Right lobe of liver (tissue), 6 donors: Measurements from ENCODE around the gene PARVG. TPM values are rescaled to one million over a fixed set of nuclear protein-coding genes. Genes with fewer than 3 reads are reported as not detected.

ENCODE experiments used
- ATAC-seq, 4 donors: fragments of 200-7000 bp; cut with Tn5 transposase; one replicate each; pipeline ENCODE4 v1.9.1; 2020; ENCODE audit warnings: mild to moderate bottlenecking in 4 of 4, moderate library complexity in 4 of 4
- DNase-seq, 3 donors: peaks; one replicate each; pipeline ENCODE4 v3.0.0-alpha.2; 2020
- H3K27ac ChIP-seq, 3 donors: fragments of 200-600 bp; one replicate each; pipeline ENCODE4 v1.8.0; 2022
- H3K27me3 ChIP-seq, 2 donors: fragments of 200-600 bp; one replicate each; pipeline ENCODE4 v1.8.0; 2022
- H3K36me3 ChIP-seq, 4 donors: fragments of 200-600 bp; sonication (generic) in 1 of 4; one replicate each; pipeline versions ENCODE4 v1.5.1 to v1.8.0; 2017 to 2022; ENCODE audit warnings: control low read depth in 1 of 4
- H3K4me1 ChIP-seq, 4 donors: fragments of 200-600 bp; sonication (generic) in 1 of 4; one replicate each; pipeline versions ENCODE4 v1.5.1 to v1.8.0; 2017 to 2022; ENCODE audit warnings: control low read depth in 1 of 4
- H3K4me3 ChIP-seq, 3 donors: fragments of 200-600 bp; one replicate each; pipeline ENCODE4 v1.8.0; 2022
- H3K9me3 ChIP-seq, 4 donors: fragments of 200-600 bp; sonication (generic) in 1 of 4; one replicate each; pipeline versions ENCODE4 v1.5.1 to v1.8.0; 2017 to 2022; ENCODE audit warnings: control low read depth in 1 of 4
- CTCF ChIP-seq, 4 donors: fragments of 200-600 bp in 3 of 4; fragments of 450-650 bp in 1 of 4; IDR thresholded peaks; one replicate each; pipeline versions ENCODE4 v1.5.1 to v1.8.0; 2016 to 2022; ENCODE audit warnings: antibody characterized with exemption in 4 of 4, mild to moderate bottlenecking in 2 of 4
- POLR2A ChIP-seq: fragments of 450-650 bp; IDR thresholded peaks from one replicate; pipeline ENCODE4 v1.6.1; 2017; ENCODE audit warnings: antibody characterized with exemption, mild to moderate bottlenecking
- WGBS: methylation state at CpG from one replicate; pipeline ENCODE4 v1.1.6; 2018; ENCODE audit warnings: low coverage, low lambda C conversion rate; ENCODE audit not compliant: insufficient coverage; ENCODE audit errors: missing lambda C conversion rate; 5-methylcytosine and 5-hydroxymethylcytosine counted together
- intact Hi-C, 2 donors: fragments of 100-400 bp; cut with DNase I; formaldehyde crosslinking; loops; one replicate each; pipeline versions ENCODE4 v1.11.2 to v1.14.1; 2022
- total RNA-seq, 6 experiments: library from RNA; depleted of rRNA in 2 of 6; stranded (reverse); fragments of >200 nt in 2 of 6; fragmentation: NEBNext Ultra II Directional in 3 of 6; extraction: Animal tissue kit (Norgen Biotek cat#: 25700) in 3 of 6; gene quantifications; one replicate each; pipeline versions ENCODE4 v1.1.0 to v1.2.4, GENCODE V29; 2016 to 2023
- donor health status: DM: no; HTN: yes; CAD: no.
- donor health status: DM: no; HTN: no; CAD: no.
- donor health status: DM: no; HTN: no; CAD: no.
- donor health status: DM: no; HTN: yes; CAD: no.
- donor health status: DM: no; HTN: yes; CAD: no.

The PARVG gene
- total RNA-seq, 6 experiments from 2014 or later = 3.7 to 10.8 (median 7.9) TPM

- H3K27me3 ChIP-seq = no peaks in the 10 kb centered on the region
- TF ChIP-seq CTCF (IDR thresholded peaks at IDR 0.05) = no peak
- no peak for TF ChIP-seq POLR2A
- WGBS = 91% methylated on average over 4 of the region's 6 CpGs
- intact Hi-C loops = no loop called here
- no peak overlapping the region for H3K4me3 ChIP-seq
- no peak for ATAC-seq
- no peaks in the 10 kb centered on the region for H3K4me1 ChIP-seq
- H3K27ac ChIP-seq = no peak overlapping the region
- no peaks in the 10 kb centered on the region for H3K9me3 ChIP-seq
- DNase-seq = no peak
- no peaks in the 10 kb centered on the region for H3K36me3 ChIP-seq
These were observed 41.0 kb upstream of the PARVG start for GRCh38 chr22:44139773-44140172.

- WGBS = 80% methylated on average over 6 of the region's 16 CpGs
- Histone ChIP-seq H3K27me3 (no peaks in the 10 kb centered on the region), H3K27ac (no peak overlapping the region), H3K4me1 (no peaks in the 10 kb centered on the region), H3K9me3 (no peaks in the 10 kb centered on the region), H3K4me3 (no peak overlapping the region), H3K36me3 (no peaks in the 10 kb centered on the region)
- DNase-seq = no peak
- TF ChIP-seq CTCF (IDR thresholded peaks at IDR 0.05) (no peak), POLR2A (no peak)
- no peak for ATAC-seq
- intact Hi-C loops = no loop called here
These were observed 38.2 kb upstream of the PARVG start for GRCh38 chr22:44142421-44143104.

GRCh38 chr22:44143105-44143474, 37.6 kb upstream of the PARVG start:
- no peak for TF ChIP-seq CTCF (IDR thresholded peaks at IDR 0.05)
- TF ChIP-seq POLR2A = no peak
- Histone ChIP-seq H3K27ac (no peak overlapping the region), H3K9me3 (no peaks in the 10 kb centered on the region), H3K36me3 (no peaks in the 10 kb centered on the region), H3K4me3 (no peak overlapping the region), H3K4me1 (no peaks in the 10 kb centered on the region), H3K27me3 (no peaks in the 10 kb centered on the region)
- DNase-seq (no peak), ATAC-seq (no peak)
- intact Hi-C loops = no loop called here
- WGBS = 28% methylated on average over 2 of the region's 4 CpGs

GRCh38 chr22:44143579-44143978, 37.1 kb upstream of the PARVG start:
- TF ChIP-seq POLR2A (no peak), CTCF (IDR thresholded peaks at IDR 0.05) (no peak)
- no peak for ATAC-seq

More at GRCh38 chr22:44143579-44143978, 37.1 kb upstream of the PARVG start:
- Histone ChIP-seq H3K4me3 (no peak overlapping the region), H3K27ac (no peak overlapping the region), H3K27me3 (no peaks in the 10 kb centered on the region), H3K36me3 (no peaks in the 10 kb centered on the region), H3K9me3 (no peaks in the 10 kb centered on the region), H3K4me1 (no peaks in the 10 kb centered on the region)
- intact Hi-C loops = no loop called here
- no peak for DNase-seq
- 60% methylated on average over 1 of the region's 9 CpGs for WGBS
